Activated gamma-delta T cell (primary cell): Measurements from ENCODE around the gene FXR2.
A peak's percentile ranks its signal among the peaks of the same experiment; 100 is the strongest.
"Not testable (repeated sequence)": the region's sequence is repeated elsewhere in the genome, so short reads cannot be mapped to it uniquely, and the experiment has no call there.

Source experiments
- DNase-seq: peaks from one replicate; lab custom pipeline; 2025; lab: John Stamatoyannopoulos, UW
- total RNA-seq, 2 donors: gene quantifications; one replicate each; lab custom pipeline; 2026; lab: John Stamatoyannopoulos, UW

Gene FXR2
- total RNA-seq: 81.5 to 83.1 reads per million in 2 donors

GRCh38 chr17:7614425-7615264, at the start of gene FXR2:
Gene FXR2 (minus strand): TSS chr17:7614897. CDS start chr17:7614532, 365 bp downstream.
- peak; percentile 92 for DNase-seq

- no peak for DNase-seq
Measured at GRCh38 chr17:7656958-7657609, 42.4 kb upstream of the FXR2 start.

DNA sequence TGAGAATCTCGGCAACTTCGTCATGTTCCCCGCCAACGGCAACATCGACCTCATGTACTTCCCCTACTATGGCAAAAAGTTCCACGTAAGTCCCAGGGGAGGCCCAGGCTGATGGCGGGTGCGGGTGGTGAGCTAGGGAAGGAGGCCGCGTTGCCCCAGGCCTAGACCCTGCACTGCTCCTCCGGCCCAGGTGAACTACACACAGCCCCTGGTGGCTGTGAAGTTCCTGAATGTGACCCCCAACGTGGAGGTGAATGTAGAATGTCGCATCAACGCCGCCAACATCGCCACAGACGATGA, 40.8 kb upstream of the FXR2 start:
- no peak for DNase-seq

DNA sequence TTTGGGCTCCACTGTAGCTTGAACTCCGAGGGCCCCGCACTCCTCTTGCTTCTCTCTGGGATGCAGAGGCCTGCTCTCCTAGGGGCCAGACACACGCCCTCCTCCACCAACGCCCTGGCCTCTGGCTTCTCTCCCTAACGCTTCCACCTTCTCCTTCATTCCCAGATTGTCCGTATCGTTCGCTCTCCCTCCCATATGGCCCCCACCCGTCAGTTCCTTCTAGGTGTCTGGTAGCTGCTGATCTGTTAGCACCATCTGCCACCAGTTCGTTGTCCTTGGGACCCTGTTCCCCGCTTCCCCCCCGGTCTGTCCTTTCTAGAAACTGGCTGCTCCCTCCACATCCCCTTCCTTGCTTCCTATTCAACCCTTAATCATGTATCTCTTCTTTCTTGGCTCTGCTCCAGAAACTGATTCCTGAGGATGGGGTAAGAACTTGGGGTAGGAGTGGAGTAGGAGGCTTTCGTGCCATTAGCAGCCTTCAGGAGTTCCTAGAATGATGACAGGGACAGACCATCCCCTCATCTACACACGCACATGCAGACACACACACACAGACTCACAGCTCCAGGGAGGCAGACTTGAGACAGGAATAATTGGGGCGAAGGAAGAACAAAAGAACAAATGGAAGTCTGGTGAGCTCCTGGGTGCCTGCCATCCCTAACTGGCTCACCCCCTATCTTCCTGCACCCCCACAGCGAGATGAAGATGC, 40.3 kb upstream of the FXR2 start:
- no peak for DNase-seq

DNA sequence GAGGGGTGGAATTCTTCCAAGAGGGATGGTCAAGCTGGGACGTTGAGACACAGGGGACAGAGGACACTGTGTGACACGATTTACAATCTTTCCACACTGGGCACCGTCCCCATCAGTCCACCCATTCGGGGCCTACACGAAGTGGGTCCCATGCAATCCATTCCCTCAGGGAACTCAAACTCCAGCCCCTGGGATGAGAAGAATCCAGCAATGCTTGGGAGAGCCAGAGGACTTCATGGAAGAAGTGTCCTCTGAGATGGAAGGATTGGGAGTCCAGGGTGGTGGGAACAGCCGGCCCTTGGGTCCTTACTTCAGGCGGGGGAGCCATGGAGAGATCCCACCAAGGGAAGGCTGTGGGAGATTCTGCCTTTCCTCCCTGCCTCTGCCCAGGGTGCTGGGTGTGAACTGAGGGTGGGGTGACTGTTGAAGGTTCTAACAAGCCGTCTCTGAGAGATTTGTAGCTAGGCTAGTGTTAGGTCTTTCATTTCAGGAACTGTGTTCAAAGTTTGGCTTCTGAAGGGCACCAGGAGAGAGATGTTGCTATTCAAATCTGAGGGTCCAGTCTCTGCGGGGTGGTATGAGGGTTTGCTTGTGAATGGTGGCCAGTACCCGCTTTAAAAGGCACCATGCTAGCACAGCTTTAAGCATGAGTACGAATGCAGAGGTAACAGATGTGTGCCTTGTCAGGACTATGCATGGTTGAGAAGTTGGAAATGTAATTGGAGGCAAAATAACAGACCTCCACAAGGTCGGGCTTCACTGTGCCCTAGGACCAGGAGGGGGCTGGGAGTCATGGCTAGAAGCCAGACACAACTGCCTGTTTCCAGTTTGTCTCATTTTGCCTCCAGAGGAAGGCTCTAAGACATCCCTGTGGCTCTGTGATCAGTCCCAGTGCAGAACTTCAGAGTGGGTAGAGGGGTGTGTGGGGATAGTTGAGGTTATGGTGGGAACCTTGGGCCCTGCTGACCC, 38.0 kb upstream of the FXR2 start:
- no peak for DNase-seq

GRCh38 chr17:7651665-7652387, 37.1 kb upstream of the FXR2 start:
- DNase-seq: no peak

DNA sequence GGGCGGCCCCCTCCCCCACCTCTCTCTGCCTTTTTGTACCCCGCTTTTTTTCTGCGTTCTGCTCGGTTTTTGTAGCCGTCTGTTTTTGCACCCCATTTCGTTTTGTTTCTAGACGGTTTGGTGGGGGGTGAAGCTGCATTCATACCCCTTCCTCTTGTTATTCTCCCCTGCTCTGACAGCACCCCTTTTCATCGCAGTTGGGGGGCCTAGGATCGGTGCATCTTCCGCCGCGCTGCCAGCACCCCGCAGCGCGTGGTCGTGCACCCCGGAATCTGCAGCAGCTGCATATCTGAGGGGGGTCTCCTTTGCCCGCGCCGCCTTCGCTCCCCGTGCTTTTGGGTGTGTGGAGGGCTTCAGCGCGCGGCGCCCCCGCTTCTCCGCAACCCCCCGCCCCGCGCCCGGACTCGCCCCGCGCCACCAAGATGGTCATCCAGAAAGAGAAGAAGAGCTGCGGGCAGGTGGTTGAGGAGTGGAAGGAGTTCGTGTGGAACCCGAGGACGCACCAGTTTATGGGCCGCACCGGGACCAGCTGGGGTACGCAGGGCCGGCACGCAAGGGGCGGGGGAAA, 36.5 kb upstream of the FXR2 start:
- no peak for DNase-seq

GRCh38 chr17:7650509-7651096, 35.9 kb upstream of the FXR2 start, which contains the start of gene ATP1B2:
Gene ATP1B2 (plus strand): TSS chr17:7650926. CDS start chr17:7651519, 593 bp downstream.
- DNase-seq: peak; percentile 51

DNA sequence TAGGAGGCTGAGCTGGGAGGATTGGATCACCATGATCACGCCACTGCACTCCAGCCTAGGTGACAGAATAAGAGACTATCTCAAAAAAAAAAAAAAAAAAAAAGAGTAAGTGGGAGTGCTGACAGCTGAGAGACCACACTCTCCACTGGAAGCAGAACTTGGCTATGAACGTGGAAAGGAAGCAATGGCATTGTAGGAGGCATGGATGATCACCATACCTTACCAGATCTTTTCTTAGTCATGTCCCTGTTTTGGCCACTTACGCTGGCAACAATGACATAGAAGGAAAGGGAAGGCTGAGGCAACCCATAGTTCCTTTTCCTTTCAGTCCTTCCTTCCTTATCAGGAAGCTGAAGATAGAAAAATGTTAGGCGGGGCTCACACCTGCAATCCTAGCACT, 32.3 kb upstream of the FXR2 start:
- DNase-seq: no peak

DNA sequence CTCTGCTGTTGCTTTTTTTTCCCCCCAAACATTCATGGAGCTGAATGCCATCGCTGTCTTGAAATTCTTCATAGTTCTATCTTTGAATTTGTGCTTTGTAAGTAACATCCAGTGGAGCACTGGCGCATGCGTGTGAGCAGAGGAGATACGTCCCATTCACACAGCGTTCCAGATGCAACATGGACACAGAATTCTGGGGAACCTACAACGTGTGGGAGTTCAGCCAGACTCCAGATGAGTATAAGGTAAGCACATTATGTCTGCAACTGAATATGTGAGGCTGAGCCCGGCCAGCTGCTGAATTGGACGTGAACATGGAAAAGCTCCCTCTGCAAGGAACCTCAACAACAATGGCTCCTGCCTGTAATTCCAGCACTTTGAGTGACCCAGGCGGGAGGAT, 31.8 kb upstream of the FXR2 start:
- DNase-seq: no peak

DNA sequence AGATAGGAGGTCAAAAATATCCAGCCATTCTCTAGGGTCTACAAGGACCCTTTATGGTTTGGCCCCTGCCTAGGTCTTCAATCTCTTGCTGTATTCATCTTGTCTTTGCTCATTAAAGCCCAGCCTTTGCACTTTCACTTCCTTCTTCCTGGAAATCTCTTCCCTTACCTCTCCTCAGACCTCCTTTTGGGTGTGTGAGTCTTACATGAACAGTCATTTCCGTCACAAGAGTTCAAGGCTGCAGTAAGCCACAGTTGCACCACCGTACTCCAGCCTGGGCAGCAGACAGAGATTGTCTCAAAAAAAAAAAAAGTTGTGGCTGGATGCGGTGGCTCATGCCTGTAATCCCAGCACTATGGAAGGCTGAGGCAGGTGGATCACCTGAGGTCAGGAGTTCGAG, 30.1 kb upstream of the FXR2 start:
- no peak for DNase-seq

- DNase-seq: not testable (repeated sequence)
Measured at GRCh38 chr17:7641635-7642034, 26.9 kb upstream of the FXR2 start.

GRCh38 chr17:7640783-7641182, 26.1 kb upstream of the FXR2 start:
- no peak for DNase-seq

DNA sequence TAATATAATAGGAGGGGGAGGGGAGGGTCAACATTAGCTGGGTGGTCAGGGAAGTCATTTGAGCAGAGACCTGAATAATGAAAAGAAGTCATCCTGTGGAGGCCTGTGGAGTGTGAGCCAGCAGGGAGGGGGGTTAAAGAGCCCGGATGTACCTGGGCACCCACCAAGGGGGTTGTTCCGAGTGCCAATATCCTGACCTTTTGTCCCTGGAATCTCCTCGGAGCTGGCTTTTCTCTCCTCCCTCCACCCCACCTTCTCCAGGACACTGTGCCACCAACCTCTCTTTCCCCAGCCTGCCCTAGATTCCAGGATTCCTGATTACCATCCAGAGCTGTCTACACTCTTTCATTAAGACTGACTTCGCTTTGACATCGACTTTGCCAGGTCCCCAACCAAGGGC, 21.5 kb upstream of the FXR2 start:
- DNase-seq: no peak

DNA sequence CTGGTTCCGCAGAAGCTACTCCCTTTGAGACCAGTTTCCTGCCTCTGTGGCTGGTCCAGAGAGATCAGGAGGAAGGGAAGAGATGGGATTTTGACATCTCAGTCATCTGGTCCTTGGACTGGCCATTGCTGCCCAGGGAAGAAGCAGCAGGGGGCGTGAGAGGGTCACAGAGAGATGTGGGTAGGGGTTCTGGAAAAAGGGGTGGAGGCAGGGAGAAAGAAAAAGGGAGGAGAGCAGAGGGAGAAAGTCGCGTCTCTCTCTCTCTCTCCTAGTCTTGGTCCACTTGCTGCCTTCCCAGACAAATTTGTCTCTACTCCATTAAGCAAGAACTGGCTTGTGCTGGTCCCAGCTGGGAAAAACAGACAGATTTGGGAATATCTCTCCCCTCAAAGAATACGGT, 19.7 kb upstream of the FXR2 start:
- DNase-seq: no peak

DNA sequence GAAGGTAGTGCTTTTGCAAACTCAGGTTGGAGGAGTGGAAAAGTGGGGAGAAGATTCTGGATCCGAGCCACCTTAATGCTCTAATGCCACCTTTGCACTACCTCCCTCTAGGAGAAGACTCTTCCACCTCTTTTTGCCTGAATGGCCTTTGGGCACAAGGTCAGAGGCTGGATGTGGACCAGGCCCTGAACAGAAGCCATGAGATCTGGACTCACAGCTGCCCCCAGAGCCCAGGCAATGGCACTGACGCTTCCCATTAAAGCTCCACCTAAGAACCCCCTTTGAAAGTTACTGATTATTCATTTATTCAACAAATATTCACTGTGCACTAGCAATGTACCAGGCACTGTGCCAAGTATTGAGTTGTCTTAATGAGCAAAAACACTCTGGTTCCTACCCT, 18.4 kb upstream of the FXR2 start:
- no peak for DNase-seq

DNA sequence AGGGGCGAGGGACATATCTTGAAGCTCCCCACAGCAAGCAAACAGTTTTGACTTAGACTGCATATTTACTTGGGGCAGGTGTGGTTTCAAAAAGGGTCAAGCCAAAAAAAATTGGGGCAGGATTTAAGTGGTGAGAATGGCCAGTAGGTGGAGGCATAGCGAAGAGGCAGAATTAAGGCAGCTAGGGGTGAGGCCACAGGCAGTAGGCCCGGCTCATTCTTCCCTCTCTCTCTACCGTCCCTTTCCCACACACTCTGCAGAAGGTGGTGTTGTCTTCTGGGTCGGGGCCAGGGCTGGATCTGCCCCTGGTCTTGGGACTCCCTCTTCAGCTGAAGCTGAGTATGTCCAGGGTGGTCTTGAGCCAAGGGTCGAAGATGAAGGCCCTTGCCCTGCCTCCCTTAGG, 17.8 kb upstream of the FXR2 start:
- no peak for DNase-seq

- no peak for DNase-seq
Measured at GRCh38 chr17:7631398-7632380, 17.0 kb upstream of the FXR2 start.
